ENCODE data around the gene HPSE. TPM values are rescaled to one million over a fixed set of nuclear protein-coding genes. Genes with fewer than 3 reads are reported as not detected.

HPSE gene
- polyA plus RNA-seq, 3 donors, result 21.2 to 65.8 (median 31.2) TPM

DNA sequence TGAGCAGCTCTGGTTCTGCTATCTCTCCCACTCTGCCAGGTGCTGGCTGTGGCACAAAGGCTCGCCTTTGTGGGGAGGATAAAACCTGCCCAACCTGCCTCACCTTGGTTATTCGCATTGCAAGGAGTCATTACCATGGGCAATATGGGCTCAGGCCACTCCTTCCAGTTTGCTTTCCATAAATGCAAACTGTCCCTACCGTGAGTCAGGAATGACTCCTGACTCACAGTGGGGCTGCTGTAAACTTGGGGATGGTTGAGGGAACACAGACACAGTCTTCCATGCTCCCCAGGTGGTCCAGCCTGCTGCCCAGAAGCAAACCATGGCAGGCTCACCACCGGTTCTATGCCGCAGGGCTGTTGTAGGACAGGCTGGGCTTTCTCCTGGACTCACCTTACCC is 86.2 kb downstream of the HPSE start:
- Mint-ChIP-seq H3K27ac (no peak overlapping the region), H3K4me1 (peaks cover 57% of the 10 kb centered on the region), H3K4me3 (no peak overlapping the region), H3K9me3 (peaks cover 0 to 17% (median 9%) of the 10 kb centered on the region in 7 donors), H3K36me3 (peaks cover 12 to 22% of the 10 kb centered on the region in 2 donors), H3K27me3 (ENCODE audit: low read depth in 3 of 3) (peaks cover 0 to 2% (median 0%) of the 10 kb centered on the region in 3 donors)
- DNase-seq, result no peak
- H3K4me1 ChIP-seq (ENCODE audit: control insufficient read depth in 1 of 2, insufficient read depth in 2 of 2, low read length in 2 of 2), result peaks cover 36 to 43% of the 10 kb centered on the region in 2 donors
- no peaks in the 10 kb centered on the region for H3K36me3 ChIP-seq (replicated peaks in 1 of 2; ENCODE audit: control insufficient read depth in 1 of 2, insufficient read depth in 2 of 2, low read length in 2 of 2)
- no peak overlapping the region for H3K27ac ChIP-seq (ENCODE audit: low read depth in 1 of 2, low read length in 2 of 2)
- TF ChIP-seq, protein P1, sequence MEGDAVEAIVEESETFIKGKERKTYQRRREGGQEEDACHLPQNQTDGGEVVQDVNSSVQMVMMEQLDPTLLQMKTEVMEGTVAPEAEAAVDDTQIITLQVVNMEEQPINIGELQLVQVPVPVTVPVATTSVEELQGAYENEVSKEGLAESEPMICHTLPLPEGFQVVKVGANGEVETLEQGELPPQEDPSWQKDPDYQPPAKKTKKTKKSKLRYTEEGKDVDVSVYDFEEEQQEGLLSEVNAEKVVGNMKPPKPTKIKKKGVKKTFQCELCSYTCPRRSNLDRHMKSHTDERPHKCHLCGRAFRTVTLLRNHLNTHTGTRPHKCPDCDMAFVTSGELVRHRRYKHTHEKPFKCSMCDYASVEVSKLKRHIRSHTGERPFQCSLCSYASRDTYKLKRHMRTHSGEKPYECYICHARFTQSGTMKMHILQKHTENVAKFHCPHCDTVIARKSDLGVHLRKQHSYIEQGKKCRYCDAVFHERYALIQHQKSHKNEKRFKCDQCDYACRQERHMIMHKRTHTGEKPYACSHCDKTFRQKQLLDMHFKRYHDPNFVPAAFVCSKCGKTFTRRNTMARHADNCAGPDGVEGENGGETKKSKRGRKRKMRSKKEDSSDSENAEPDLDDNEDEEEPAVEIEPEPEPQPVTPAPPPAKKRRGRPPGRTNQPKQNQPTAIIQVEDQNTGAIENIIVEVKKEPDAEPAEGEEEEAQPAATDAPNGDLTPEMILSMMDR (IDR thresholded peaks at IDR 0.05), result no peak
- 100% methylated on average over 3 of the region's 5 CpGs for WGBS (ENCODE audit: insufficient coverage)
- no peaks in the 10 kb centered on the region for H4K20me1 ChIP-seq (ENCODE audit: insufficient read depth, low read length)
- no peak overlapping the region for H3K4me2 ChIP-seq (replicated peaks; ENCODE audit: extremely low read depth, low read length, poor library complexity, severe bottlenecking)
- peaks cover 5% of the 10 kb centered on the region for H3K79me2 ChIP-seq (ENCODE audit: insufficient read depth, low read length)
- no peaks in the 10 kb centered on the region for H3K9me3 ChIP-seq (replicated peaks in 1 of 2; ENCODE audit: control insufficient read depth in 1 of 2, insufficient read depth in 1 of 2, low read length in 2 of 2)
- H3K9ac ChIP-seq (ENCODE audit: insufficient read depth, low read length, poor library complexity, severe bottlenecking), result no peak overlapping the region
- H3K27me3 ChIP-seq (ENCODE audit: control insufficient read depth in 2 of 2, insufficient read depth in 2 of 2, low read length in 2 of 2), result no peaks in the 10 kb centered on the region
- no peak overlapping the region for H3K4me3 ChIP-seq (replicated peaks in 1 of 3; ENCODE audit: low read depth in 2 of 3, low read length in 3 of 3)
- no peak overlapping the region for H2AFZ ChIP-seq (ENCODE audit: insufficient read depth, low read depth, low read length, poor library complexity, severe bottlenecking)
- intact Hi-C loops (cut with micrococcal nuclease), result no loop called here

- Histone ChIP-seq H3K4me3 (replicated peaks in 1 of 3; ENCODE audit: low read depth in 2 of 3, low read length in 3 of 3) (no peak overlapping the region), H3K27me3 (ENCODE audit: control insufficient read depth in 2 of 2, insufficient read depth in 2 of 2, low read length in 2 of 2) (no peaks in the 10 kb centered on the region), H3K36me3 (replicated peaks in 1 of 2; ENCODE audit: control insufficient read depth in 1 of 2, insufficient read depth in 2 of 2, low read length in 2 of 2) (no peaks in the 10 kb centered on the region), H3K9me3 (replicated peaks in 1 of 2; ENCODE audit: control insufficient read depth in 1 of 2, insufficient read depth in 1 of 2, low read length in 2 of 2) (no peaks in the 10 kb centered on the region), H3K4me1 (ENCODE audit: control insufficient read depth in 1 of 2, insufficient read depth in 2 of 2, low read length in 2 of 2) (peaks cover 29 to 35% of the 10 kb centered on the region in 2 donors), H2AFZ (ENCODE audit: insufficient read depth, low read depth, low read length, poor library complexity, severe bottlenecking) (no peak overlapping the region), H3K4me2 (replicated peaks; ENCODE audit: extremely low read depth, low read length, poor library complexity, severe bottlenecking) (no peak overlapping the region), H3K79me2 (ENCODE audit: insufficient read depth, low read length) (peaks cover 5% of the 10 kb centered on the region), H4K20me1 (ENCODE audit: insufficient read depth, low read length) (no peaks in the 10 kb centered on the region), H3K9ac (ENCODE audit: insufficient read depth, low read length, poor library complexity, severe bottlenecking) (no peak overlapping the region), H3K27ac (ENCODE audit: low read depth in 1 of 2, low read length in 2 of 2) (peak overlapping the region in 1 of 2 donors; percentile 8)
- TF ChIP-seq, protein P1 (IDR thresholded peaks at IDR 0.05), result no peak
- Mint-ChIP-seq H3K27me3 (ENCODE audit: low read depth in 3 of 3) (peaks cover 0 to 2% (median 0%) of the 10 kb centered on the region in 3 donors), H3K9me3 (peaks cover 0 to 20% (median 13%) of the 10 kb centered on the region in 7 donors), H3K36me3 (peaks cover 15 to 28% of the 10 kb centered on the region in 2 donors), H3K4me1 (peaks cover 57% of the 10 kb centered on the region), H3K27ac (no peak overlapping the region), H3K4me3 (no peak overlapping the region)
- WGBS (ENCODE audit: insufficient coverage), result 79% methylated on average over 12 of the region's 12 CpGs
- DNase-seq, result no peak
- intact Hi-C loops (cut with micrococcal nuclease), result no loop called here
Measured at GRCh38 chr4:83247415-83248357, 87.0 kb downstream of the HPSE start.

Small RNA genes within 50 kb of the gene (small RNA-seq; reads per million reads assigned to genes)
- not detected for gene AC114781.5 (ENCODE audit: insufficient read length, low read depth)

Other genes with a start within 250 kb of the HPSE start
- gene PLAC8, start 220.1 kb downstream of the HPSE start, polyA plus RNA-seq, result 100 to 1,000 TPM; 114 to 626 (median 170) TPM
- 10 to 100 TPM; 14.7 to 48.6 (median 40.7) TPM for gene COQ2, start 50.0 kb downstream of the HPSE start, polyA plus RNA-seq
- gene HELQ, start 121.0 kb upstream of the HPSE start, polyA plus RNA-seq, result 10 to 100 TPM in 2 of 3 donors, 1 to 10 TPM in 1; 7.0 to 11.3 (median 11.1) TPM
- gene MRPS18C, start 121.2 kb upstream of the HPSE start, polyA plus RNA-seq, result 10 to 100 TPM; 13.6 to 70.5 (median 42.4) TPM
- gene ABRAXAS1, start 150.3 kb upstream of the HPSE start, polyA plus RNA-seq, result 10 to 100 TPM in 1 of 3 donors, 1 to 10 TPM in 2; 6.0 to 10.8 (median 6.8) TPM
- gene GPAT3, start 201.3 kb upstream of the HPSE start, polyA plus RNA-seq, result 10 to 100 TPM; 20.9 to 46.2 (median 44.2) TPM